Natural killer cell (primary cell): Measurements from ENCODE around the gene ARMC5. TPM values are rescaled to one million over a fixed set of nuclear protein-coding genes. Genes with fewer than 3 reads are reported as not detected.
"Not testable (repeated sequence)": the region's sequence is repeated elsewhere in the genome, so short reads cannot be mapped to it uniquely, and the experiment has no call there.

Experiments used
- ATAC-seq, 3 donors: fragments of 150-1000 bp in 2 of 3; fragments of 200-7000 bp in 1 of 3; cut with Tn5 transposase; 1 replicate in 1 of 3; 2 replicates in 2 of 3; pipeline ENCODE4 v1.10.0; 2021; ENCODE audit warnings: mild to moderate bottlenecking in 2 of 3, moderate library complexity in 2 of 3
- DNase-seq, 2 donors: peaks; one replicate each; pipeline versions ENCODE4 v3.0.0 to v3.0.0-alpha.2; 2013 to 2021; ENCODE audit warnings: mixed read lengths in 1 of 2
- H3K27ac ChIP-seq: one replicate; pipeline ENCODE4 v1.5.1; 2013; ENCODE audit warnings: mild to moderate bottlenecking, low read length
- H3K27me3 ChIP-seq: one replicate; pipeline ENCODE4 v1.6.1; 2013; ENCODE audit warnings: low read length; ENCODE audit not compliant: control insufficient read depth, insufficient read depth
- H3K36me3 ChIP-seq: one replicate; pipeline ENCODE4 v1.6.1; 2013; ENCODE audit warnings: low read length; ENCODE audit not compliant: control insufficient read depth, insufficient read depth
- H3K4me1 ChIP-seq: one replicate; pipeline ENCODE4 v1.6.1; 2013; ENCODE audit warnings: low read length; ENCODE audit not compliant: control insufficient read depth, insufficient read depth
- H3K4me3 ChIP-seq: one replicate; pipeline ENCODE4 v1.5.1; 2013; ENCODE audit warnings: low read length
- H3K9me3 ChIP-seq: one replicate; pipeline ENCODE4 v1.6.1; 2013; ENCODE audit warnings: low read length; ENCODE audit not compliant: control insufficient read depth, insufficient read depth
- H3K27ac Mint-ChIP-seq, 2 donors: one replicate each; pipeline ENCODE4 v1.8.0; 2022; ENCODE audit warnings: mild to moderate bottlenecking in 2 of 2, mixed read lengths in 2 of 2, moderate library complexity in 1 of 2
- H3K27me3 Mint-ChIP-seq, 2 donors: one replicate each; pipeline ENCODE4 v1.8.0; 2022; ENCODE audit warnings: low read depth in 2 of 2, mixed read lengths in 2 of 2
- H3K36me3 Mint-ChIP-seq: one replicate; pipeline ENCODE4 v1.8.0; 2022; ENCODE audit warnings: mixed read lengths
- H3K4me1 Mint-ChIP-seq, 2 donors: one replicate each; pipeline ENCODE4 v1.8.0; 2022; ENCODE audit warnings: mixed read lengths in 2 of 2
- H3K4me3 Mint-ChIP-seq: one replicate; pipeline ENCODE4 v1.8.0; 2022; ENCODE audit warnings: mild to moderate bottlenecking, moderate library complexity, mixed read lengths
- H3K9me3 Mint-ChIP-seq, 2 donors: one replicate each; pipeline ENCODE4 v1.8.0; 2022; ENCODE audit warnings: mixed read lengths in 2 of 2
- CTCF ChIP-seq: fragments of 200-600 bp; IDR thresholded peaks from one replicate; pipeline ENCODE4 v1.8.0; 2022; ENCODE audit warnings: antibody characterized with exemption
- WGBS: methylation state at CpG from one replicate; pipeline ENCODE4 v1.1.7; 2013; ENCODE audit warnings: missing lambda C conversion rate; ENCODE audit not compliant: insufficient coverage; 5-methylcytosine and 5-hydroxymethylcytosine counted together
- intact Hi-C: fragments of 100-400 bp; cut with micrococcal nuclease; formaldehyde crosslinking; loops from one replicate; pipeline ENCODE4 v1.14.2; 2022
- total RNA-seq, 4 donors: library from RNA; stranded (reverse); fragments of 120-200 nt in 1 of 4; gene quantifications; one replicate each; pipeline versions ENCODE4 v1.2.3 to v1.2.4, GENCODE V29; 2013 to 2022

Gene ARMC5
- total RNA-seq, 3 donors from 2014 or later (not counting 1 experiment from before 2014, with no cell fraction given), result 10.4 to 22.8 (median 16.6) TPM

- Mint-ChIP-seq H3K36me3 (no peaks in the 10 kb centered on the region), H3K27me3 (no peaks in the 10 kb centered on the region), H3K27ac (peak overlapping the region in 1 of 2 donors; percentile 77), H3K4me3 (peak overlapping the region; percentile 55), H3K4me1 (peaks cover 70 to 76% of the 10 kb centered on the region in 2 donors), H3K9me3 (no peaks in the 10 kb centered on the region)
- ATAC-seq (no peak), DNase-seq (no peak)
- intact Hi-C loops, result no loop called here
- no peak overlapping the region for H3K27ac ChIP-seq
- WGBS, result 96% methylated on average over 10 of the region's 11 CpGs
- H3K36me3 ChIP-seq, result no peaks in the 10 kb centered on the region
- H3K4me3 ChIP-seq, result no peak overlapping the region
- no peaks in the 10 kb centered on the region for H3K27me3 ChIP-seq
- peaks cover 76% of the 10 kb centered on the region for H3K4me1 ChIP-seq
- H3K9me3 ChIP-seq, result no peaks in the 10 kb centered on the region
- TF ChIP-seq CTCF, result no peak
Observed at GRCh38 chr16:31416371-31416770, 42.9 kb upstream of the ARMC5 start.

GRCh38 chr16:31417036-31417435, 42.3 kb upstream of the ARMC5 start:
- H3K36me3 Mint-ChIP-seq, DNase-seq, ATAC-seq, H3K27me3 Mint-ChIP-seq, H3K36me3 ChIP-seq, H3K9me3 Mint-ChIP-seq, H3K27ac ChIP-seq, H3K4me3 ChIP-seq, H3K27me3 ChIP-seq, H3K9me3 ChIP-seq, intact Hi-C loops: not testable (repeated sequence)
- H3K4me3 Mint-ChIP-seq, result peak overlapping the region; percentile 55
- H3K27ac Mint-ChIP-seq, result peak overlapping the region in 1 of 2 donors; percentile 77
- peaks cover 83% of the 10 kb centered on the region for H3K4me1 ChIP-seq
- WGBS, result no CpG with 5 or more reads among the region's 2 CpGs
- H3K4me1 Mint-ChIP-seq, result peaks cover 76 to 83% of the 10 kb centered on the region in 2 donors

GRCh38 chr16:31417916-31418315, 41.4 kb upstream of the ARMC5 start:
- Histone ChIP-seq H3K36me3 (no peaks in the 10 kb centered on the region), H3K4me1 (peaks cover 92% of the 10 kb centered on the region), H3K4me3 (no peak overlapping the region), H3K27ac (no peak overlapping the region), H3K27me3 (no peaks in the 10 kb centered on the region), H3K9me3 (no peaks in the 10 kb centered on the region)
- ATAC-seq, result no peak
- Mint-ChIP-seq H3K36me3 (no peaks in the 10 kb centered on the region), H3K27ac (no peak overlapping the region), H3K9me3 (no peaks in the 10 kb centered on the region), H3K4me1 (peaks cover 80 to 84% of the 10 kb centered on the region in 2 donors), H3K4me3 (peak overlapping the region; percentile 67), H3K27me3 (no peaks in the 10 kb centered on the region)
- no peak for TF ChIP-seq CTCF
- no peak for DNase-seq
- intact Hi-C loops, result no loop called here
- 89% methylated on average over 5 of the region's 5 CpGs for WGBS

- no peaks in the 10 kb centered on the region for H3K27me3 ChIP-seq
- Mint-ChIP-seq H3K27me3 (peaks cover 0 to 2% of the 10 kb centered on the region in 2 donors), H3K9me3 (no peaks in the 10 kb centered on the region), H3K36me3 (no peaks in the 10 kb centered on the region), H3K4me1 (peaks cover 71 to 76% of the 10 kb centered on the region in 2 donors), H3K4me3 (peak overlapping the region; percentile 83), H3K27ac (peak overlapping the region; percentile 71 to 81)
- 29% methylated on average over 3 of the region's 3 CpGs for WGBS
- no peaks in the 10 kb centered on the region for H3K9me3 ChIP-seq
- H3K36me3 ChIP-seq, result no peaks in the 10 kb centered on the region
- peak in 1 of 2 donors; percentile 28 for DNase-seq
- H3K4me1 ChIP-seq, result peaks cover 91% of the 10 kb centered on the region
- intact Hi-C loops, result no loop called here
- H3K27ac ChIP-seq, result no peak overlapping the region
- no peak for TF ChIP-seq CTCF
- no peak overlapping the region for H3K4me3 ChIP-seq
- ATAC-seq, result peak; percentile 44 to 64 (median 57)
Observed at GRCh38 chr16:31420037-31420436, 39.3 kb upstream of the ARMC5 start.
